GM18502 (cell line): Measurements from ENCODE around the gene FNBP1.
"Not testable (repeated sequence)": the region's sequence is repeated elsewhere in the genome, so short reads cannot be mapped to it uniquely, and the experiment has no call there.

Experiments
- ATAC-seq: cut with Tn5 transposase; IDR thresholded peaks from one replicate; pipeline ENCODE4 v1.9.1; 2021; ENCODE audit warnings: mild to moderate bottlenecking; ENCODE audit not compliant: unreplicated experiment, poor library complexity

The FNBP1 gene

GRCh38 chr9:129996161-129996830, 46.7 kb downstream of the FNBP1 start:
- ATAC-seq: no peak

DNA sequence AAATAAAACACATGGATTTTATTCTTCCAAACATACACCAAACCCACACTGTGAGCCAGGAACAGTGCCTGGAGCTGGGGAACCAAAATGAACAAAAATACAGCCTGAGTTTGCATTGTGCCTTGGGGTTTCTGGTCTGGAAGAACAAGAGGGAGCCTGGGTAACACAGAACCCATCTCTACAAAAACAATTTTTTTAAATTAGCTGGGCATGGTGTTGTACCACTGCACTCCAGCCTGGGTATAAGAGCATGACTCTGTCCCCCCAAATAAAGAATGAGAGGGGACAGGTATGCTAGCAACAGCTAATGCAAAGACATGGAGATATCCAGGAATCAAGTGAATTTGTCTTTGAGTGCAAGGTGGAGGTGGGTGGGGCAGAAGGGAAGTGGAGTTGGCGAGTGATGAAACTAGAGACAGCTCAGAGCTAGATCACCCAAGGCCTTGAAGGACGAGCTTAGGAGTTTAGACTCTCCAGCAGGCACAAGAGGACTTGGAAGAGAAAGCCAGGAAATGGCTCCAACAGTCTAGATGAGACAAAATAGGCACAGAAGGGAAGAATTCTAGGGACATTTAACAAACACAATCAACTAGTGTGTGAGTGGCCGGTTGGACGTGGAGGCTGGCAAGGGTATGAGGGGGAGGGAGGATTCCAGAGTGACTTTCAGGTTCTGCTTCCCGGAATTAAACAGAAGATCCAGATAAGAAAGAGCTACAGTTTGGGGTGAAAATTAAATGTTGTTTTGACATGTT, 47.4 kb downstream of the FNBP1 start:
- no peak for ATAC-seq

DNA sequence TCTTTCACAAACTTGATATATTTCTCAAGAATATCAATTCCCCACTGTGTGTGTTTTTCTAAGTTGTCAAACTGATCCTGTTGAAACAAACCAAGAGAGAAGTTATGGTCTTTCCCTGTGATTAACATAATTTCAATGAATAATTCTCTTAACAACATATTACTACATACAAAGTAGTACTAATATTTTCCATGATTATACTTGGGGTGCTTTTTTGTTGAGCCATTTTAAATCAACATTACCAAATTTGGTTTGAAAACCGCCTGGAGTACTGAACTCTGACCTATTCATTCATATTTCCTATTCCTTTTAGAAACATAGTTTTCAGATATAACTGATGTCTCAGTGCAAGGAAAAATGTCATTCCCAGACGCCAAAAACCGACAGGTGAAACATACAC, 48.1 kb downstream of the FNBP1 start:
- no peak for ATAC-seq

DNA sequence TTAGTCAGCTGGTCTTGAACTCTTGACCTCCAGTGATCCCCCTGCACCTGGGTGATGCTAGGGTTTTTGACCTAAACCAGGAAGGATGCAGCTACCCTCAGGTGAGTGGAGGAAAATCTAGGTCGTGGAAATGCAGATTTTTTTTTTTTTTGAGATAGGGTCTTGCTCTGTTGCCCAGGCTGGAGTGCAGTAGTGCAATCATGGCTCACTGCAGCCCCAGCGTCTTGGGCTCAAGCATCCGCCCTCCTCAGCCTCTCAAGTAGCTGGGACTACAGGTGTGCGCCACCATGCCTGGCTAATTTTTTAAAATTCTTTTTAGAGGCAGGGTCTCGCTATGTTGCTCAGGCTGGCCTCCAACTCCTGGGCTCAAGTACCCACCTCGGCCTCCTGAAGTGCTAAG, 51.9 kb downstream of the FNBP1 start:
- ATAC-seq: not testable (repeated sequence)

DNA sequence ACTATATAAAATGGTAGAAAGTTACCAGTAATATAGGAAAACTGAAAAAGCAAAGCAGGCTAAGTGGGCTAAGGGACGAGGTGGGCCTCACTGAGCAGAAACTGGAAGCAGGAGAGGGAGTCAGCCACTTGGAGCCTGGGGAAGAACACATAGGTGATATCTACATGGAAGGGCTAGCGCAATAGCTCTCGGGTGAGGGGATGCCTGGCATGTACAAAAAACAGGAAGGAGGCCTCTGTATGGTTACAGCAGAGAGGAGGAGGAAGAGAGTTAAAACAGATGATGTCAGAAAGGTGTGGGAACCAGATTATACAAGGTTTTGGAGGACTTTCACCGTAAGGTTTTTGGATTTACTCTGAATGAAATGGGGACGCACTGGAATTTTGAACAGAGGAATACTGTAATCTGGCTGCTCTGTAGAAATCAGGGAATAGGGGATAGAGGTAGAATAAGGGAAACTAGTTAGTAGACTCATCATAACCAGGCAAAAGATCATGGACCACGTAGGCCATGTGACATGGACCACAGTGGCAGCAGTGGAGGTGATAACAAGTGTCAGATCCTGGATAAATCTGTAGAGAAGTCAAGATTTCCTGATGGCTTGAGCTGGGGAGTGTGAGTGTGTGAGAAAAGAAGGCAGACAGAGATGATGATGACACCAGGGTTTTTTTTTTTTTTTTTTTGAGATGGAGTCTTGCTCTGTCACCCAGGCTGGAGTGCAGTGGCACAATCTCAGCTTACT, 52.5 kb downstream of the FNBP1 start:
- ATAC-seq: no peak

- ATAC-seq: no peak
These were observed 53.2 kb downstream of the FNBP1 start for GRCh38 chr9:129989740-129990139.

DNA sequence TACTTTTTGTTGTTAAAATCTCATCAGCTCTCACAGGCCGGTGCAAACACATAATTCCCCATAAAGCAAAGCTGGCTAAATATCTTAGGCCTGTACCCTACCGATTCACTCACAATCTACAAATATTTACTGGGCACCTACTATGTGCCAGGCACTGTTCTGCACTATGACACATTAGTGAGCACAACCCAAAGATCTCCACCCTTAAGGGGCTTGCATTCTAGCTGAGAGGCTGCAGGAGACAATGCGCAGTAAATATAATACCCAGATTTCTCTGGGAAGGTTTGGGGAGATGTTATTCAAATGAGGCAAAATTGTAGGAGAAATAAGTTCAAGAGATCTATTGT, 53.7 kb downstream of the FNBP1 start:
- no peak for ATAC-seq

GRCh38 chr9:129988607-129989361, 54.2 kb downstream of the FNBP1 start:
- ATAC-seq: peak; percentile 58

DNA sequence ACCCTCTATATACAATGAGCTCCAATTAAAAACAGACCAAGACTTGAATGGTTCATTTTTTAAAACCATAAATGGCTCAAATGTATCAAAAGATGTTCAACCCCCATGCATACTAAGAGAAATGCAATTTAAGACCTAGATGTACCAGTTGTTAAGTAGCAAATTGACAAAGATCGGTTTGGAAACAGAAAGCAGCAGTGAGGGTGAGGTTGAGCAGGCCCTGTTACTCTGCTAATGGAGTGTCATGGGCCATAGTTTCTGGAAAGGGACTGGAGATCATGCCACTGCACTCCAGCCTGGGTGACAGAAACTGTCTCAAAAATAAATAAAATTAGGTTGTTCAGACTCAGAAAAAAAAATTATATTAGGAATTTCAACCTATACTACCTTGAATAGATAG, 55.0 kb downstream of the FNBP1 start:
- ATAC-seq: no peak

DNA sequence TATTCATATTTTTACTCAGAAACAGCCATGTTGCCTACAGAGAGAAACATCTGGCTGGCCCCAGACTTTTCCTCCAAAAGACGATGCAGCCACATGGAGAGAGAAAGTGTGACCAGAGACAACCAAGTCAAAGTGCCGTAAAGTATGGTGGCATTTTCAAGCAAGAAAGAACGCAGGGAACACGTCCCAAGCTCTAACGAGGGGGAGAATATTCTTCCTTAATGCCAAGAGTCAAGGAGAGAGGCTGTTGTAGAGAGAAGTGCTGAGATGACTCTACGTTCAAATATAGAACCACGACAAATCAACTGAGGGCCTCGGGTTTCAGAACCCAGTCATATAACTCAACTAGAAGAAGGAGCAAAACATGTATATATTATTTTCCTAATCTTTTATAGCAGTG, 55.9 kb downstream of the FNBP1 start:
- peak; percentile 27 for ATAC-seq

- not testable (repeated sequence) for ATAC-seq
These were observed 58.4 kb downstream of the FNBP1 start for GRCh38 chr9:129984589-129984988.

GRCh38 chr9:129983891-129984290, 59.1 kb downstream of the FNBP1 start:
- ATAC-seq: no peak

- ATAC-seq: no peak
These were observed 61.6 kb downstream of the FNBP1 start for GRCh38 chr9:129981180-129981907.

- ATAC-seq: not testable (repeated sequence)
These were observed 62.8 kb downstream of the FNBP1 start for GRCh38 chr9:129980224-129980623.

GRCh38 chr9:129979071-129979745, 63.8 kb downstream of the FNBP1 start:
- ATAC-seq: no peak

DNA sequence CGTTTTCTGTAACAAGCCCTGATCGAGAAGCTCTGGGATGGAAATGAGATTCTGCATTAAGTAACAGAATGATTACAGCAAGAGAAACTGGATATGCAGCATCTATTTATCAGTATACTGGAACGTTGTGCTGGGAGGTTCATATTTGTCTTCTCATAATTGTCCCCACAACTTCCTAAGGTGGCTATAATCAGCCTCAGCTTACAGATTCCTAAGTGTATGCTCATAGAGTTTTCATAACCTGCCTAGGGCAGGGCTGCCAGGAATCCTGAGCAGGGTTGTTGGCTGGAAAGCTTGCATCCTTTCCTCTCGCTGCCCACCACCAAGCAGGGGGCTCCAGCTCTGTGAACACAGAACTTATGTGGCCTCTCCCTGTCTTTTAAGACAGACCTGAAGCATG, 70.2 kb downstream of the FNBP1 start:
- no peak for ATAC-seq

- no peak for ATAC-seq
These were observed 74.1 kb downstream of the FNBP1 start for GRCh38 chr9:129968690-129969485.

DNA sequence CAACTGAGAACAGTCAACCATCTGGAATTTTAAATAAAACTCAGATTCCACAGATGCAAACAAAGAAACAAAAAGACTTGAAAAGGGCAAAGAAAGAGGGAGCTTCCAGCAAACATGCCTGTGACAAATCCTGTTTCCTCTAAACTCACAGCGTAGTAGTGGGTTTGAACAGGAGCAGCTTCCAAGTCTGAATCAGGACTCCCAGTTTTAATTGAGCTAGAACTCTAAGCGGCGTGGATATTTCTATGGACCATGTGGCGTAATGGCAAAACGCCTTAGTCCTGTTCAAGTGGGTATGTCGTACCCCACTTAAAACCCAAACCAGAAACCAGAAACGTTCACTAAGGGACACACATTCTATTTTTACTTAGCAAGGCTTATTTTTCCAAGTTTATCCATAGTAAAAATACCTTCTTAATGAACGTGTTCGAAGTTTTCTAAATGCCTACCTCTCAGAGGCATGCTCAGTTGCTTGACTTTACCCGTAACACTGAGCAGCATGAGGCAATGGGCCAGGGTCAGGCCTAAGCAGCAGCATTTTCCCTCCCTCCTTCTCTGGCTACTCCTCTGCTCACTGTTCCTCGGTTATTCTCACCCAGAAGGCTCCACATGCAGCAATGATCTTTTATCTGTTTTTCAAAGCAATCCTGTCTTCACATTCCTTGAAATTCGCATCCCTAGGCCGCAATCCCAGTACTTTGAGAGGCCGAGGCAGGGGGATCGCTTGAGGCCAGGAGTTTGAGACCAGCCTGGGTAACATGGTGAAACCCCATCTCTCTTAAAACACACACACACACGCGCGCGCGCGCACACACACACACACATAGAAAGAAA, 77.9 kb downstream of the FNBP1 start:
- no peak for ATAC-seq
